ENCODE measurements around the gene FMN1.

The FMN1 gene

GRCh38 chr15:32822739-32823138 is 371.8 kb downstream of the FMN1 start:
- no peaks in the 10 kb centered on the region for H4K20me1 ChIP-seq (ENCODE audit: control insufficient read depth, insufficient read depth, low read depth, low read length)
- no peaks in the 10 kb centered on the region for H3F3A ChIP-seq (ENCODE audit: control insufficient read depth, insufficient read depth)
- H3K4me3 ChIP-seq (ENCODE audit: low read length): no peak overlapping the region
- H3K27ac ChIP-seq (ENCODE audit: low read depth, low read length): no peak overlapping the region
- no peaks in the 10 kb centered on the region for H3K36me3 ChIP-seq (ENCODE audit: control insufficient read depth, low read length)
- H3K9me2 ChIP-seq (replicated peaks; ENCODE audit: control insufficient read depth, low read length): no peaks in the 10 kb centered on the region
- H3K79me2 ChIP-seq (ENCODE audit: control insufficient read depth, low read length): no peaks in the 10 kb centered on the region
- no peak for TF ChIP-seq CTCF (IDR thresholded peaks at IDR 0.05; ENCODE audit: low read depth, low read length, poor library complexity, severe bottlenecking)
- no peak for TF ChIP-seq EZH2phosphoT487 (IDR thresholded peaks at IDR 0.05; ENCODE audit: borderline replicate concordance, low read length)
- no peaks in the 10 kb centered on the region for H3K9me3 ChIP-seq (ENCODE audit: control insufficient read depth, insufficient read depth, low read length)
- H3K4me2 ChIP-seq (ENCODE audit: low read length): no peak overlapping the region
- H3K27me3 ChIP-seq (ENCODE audit: control insufficient read depth, low read length): peaks cover 28% of the 10 kb centered on the region
- no peaks in the 10 kb centered on the region for H3K4me1 ChIP-seq (ENCODE audit: control insufficient read depth, low read length)

GRCh38 chr15:32819448-32819847 is 375.1 kb downstream of the FMN1 start:
- H3K27ac ChIP-seq (ENCODE audit: low read depth, low read length): no peak overlapping the region
- no peak overlapping the region for H3K4me3 ChIP-seq (ENCODE audit: low read length)
- no peaks in the 10 kb centered on the region for H3K4me1 ChIP-seq (ENCODE audit: control insufficient read depth, low read length)
- H3K27me3 ChIP-seq (ENCODE audit: control insufficient read depth, low read length): peaks cover 40% of the 10 kb centered on the region
- TF ChIP-seq EZH2phosphoT487 (IDR thresholded peaks at IDR 0.05; ENCODE audit: borderline replicate concordance, low read length) (no peak), CTCF (IDR thresholded peaks at IDR 0.05; ENCODE audit: low read depth, low read length, poor library complexity, severe bottlenecking) (no peak)
- H4K20me1 ChIP-seq (ENCODE audit: control insufficient read depth, insufficient read depth, low read depth, low read length): no peaks in the 10 kb centered on the region
- no peaks in the 10 kb centered on the region for H3K9me2 ChIP-seq (replicated peaks; ENCODE audit: control insufficient read depth, low read length)
- H3K4me2 ChIP-seq (ENCODE audit: low read length): no peak overlapping the region
- H3K79me2 ChIP-seq (ENCODE audit: control insufficient read depth, low read length): no peaks in the 10 kb centered on the region
- H3F3A ChIP-seq (ENCODE audit: control insufficient read depth, insufficient read depth): no peaks in the 10 kb centered on the region
- no peaks in the 10 kb centered on the region for H3K9me3 ChIP-seq (ENCODE audit: control insufficient read depth, insufficient read depth, low read length)
- H3K36me3 ChIP-seq (ENCODE audit: control insufficient read depth, low read length): no peaks in the 10 kb centered on the region

GRCh38 chr15:32818758-32819447 is 375.6 kb downstream of the FMN1 start:
- Histone ChIP-seq H4K20me1 (ENCODE audit: control insufficient read depth, insufficient read depth, low read depth, low read length) (no peaks in the 10 kb centered on the region), H3F3A (ENCODE audit: control insufficient read depth, insufficient read depth) (no peaks in the 10 kb centered on the region), H3K36me3 (ENCODE audit: control insufficient read depth, low read length) (no peaks in the 10 kb centered on the region)

More at GRCh38 chr15:32818758-32819447, 375.6 kb downstream of the FMN1 start:
- Histone ChIP-seq H3K4me1 (ENCODE audit: control insufficient read depth, low read length) (no peaks in the 10 kb centered on the region), H3K4me3 (ENCODE audit: low read length) (no peak overlapping the region), H3K4me2 (ENCODE audit: low read length) (no peak overlapping the region), H3K9me3 (ENCODE audit: control insufficient read depth, insufficient read depth, low read length) (no peaks in the 10 kb centered on the region), H3K27me3 (ENCODE audit: control insufficient read depth, low read length) (peaks cover 40% of the 10 kb centered on the region), H3K9me2 (replicated peaks; ENCODE audit: control insufficient read depth, low read length) (no peaks in the 10 kb centered on the region), H3K27ac (ENCODE audit: low read depth, low read length) (no peak overlapping the region), H3K79me2 (ENCODE audit: control insufficient read depth, low read length) (no peaks in the 10 kb centered on the region)
- TF ChIP-seq CTCF (IDR thresholded peaks at IDR 0.05; ENCODE audit: low read depth, low read length, poor library complexity, severe bottlenecking) (no peak), EZH2phosphoT487 (IDR thresholded peaks at IDR 0.05; ENCODE audit: borderline replicate concordance, low read length) (no peak)

Measured in DOHH2 (cell line).